GM18502 (cell line): Measurements from ENCODE around the gene ZNF132.
"Not testable (repeated sequence)": the region's sequence is repeated elsewhere in the genome, so short reads cannot be mapped to it uniquely, and the experiment has no call there.

ENCODE experiments used
- ATAC-seq: cut with Tn5 transposase; IDR thresholded peaks from one replicate; pipeline ENCODE4 v1.9.1; 2021; ENCODE audit warnings: mild to moderate bottlenecking; ENCODE audit not compliant: unreplicated experiment, poor library complexity

ZNF132 gene

GRCh38 chr19:58439576-58440554 is at the start of gene ZNF132:
TSS of gene ZNF132 (minus strand) at chr19:58440153. CDS start at chr19:58439821, 332 bp downstream.
- peak; percentile 95 for ATAC-seq

- ATAC-seq: not testable (repeated sequence)
Observed at GRCh38 chr19:58484349-58484748, 44.4 kb upstream of the ZNF132 start.

GRCh38 chr19:58483776-58484175 is 43.8 kb upstream of the ZNF132 start:
- ATAC-seq: no peak

- ATAC-seq: no peak
Observed at GRCh38 chr19:58482372-58482771, 42.4 kb upstream of the ZNF132 start.

GRCh38 chr19:58480831-58481230 is 40.9 kb upstream of the ZNF132 start:
- no peak for ATAC-seq

GRCh38 chr19:58480481-58480830 is 40.5 kb upstream of the ZNF132 start:
- no peak for ATAC-seq

- no peak for ATAC-seq
Observed at GRCh38 chr19:58479736-58480480, 40.0 kb upstream of the ZNF132 start.

GRCh38 chr19:58479303-58479702 is 39.4 kb upstream of the ZNF132 start:
- no peak for ATAC-seq

- ATAC-seq: no peak
Observed at GRCh38 chr19:58477871-58478270, 37.9 kb upstream of the ZNF132 start.

GRCh38 chr19:58477130-58477529 is 37.2 kb upstream of the ZNF132 start:
- no peak for ATAC-seq

- ATAC-seq: no peak
Observed at GRCh38 chr19:58476498-58477015, 36.6 kb upstream of the ZNF132 start.

GRCh38 chr19:58475714-58476497 is 36.0 kb upstream of the ZNF132 start, which contains the start of gene ZNF446:
TSS of gene ZNF446 (plus strand) at chr19:58476352. CDS start at chr19:58477219, 867 bp downstream.
- ATAC-seq: peak; percentile 78

- peak; percentile 11 for ATAC-seq
Observed at GRCh38 chr19:58474997-58475713, 35.2 kb upstream of the ZNF132 start.

- ATAC-seq: no peak
Observed at GRCh38 chr19:58474291-58474996, 34.5 kb upstream of the ZNF132 start.

- no peak for ATAC-seq
Observed at GRCh38 chr19:58473775-58474174, 33.8 kb upstream of the ZNF132 start.

GRCh38 chr19:58471736-58472135 is 31.8 kb upstream of the ZNF132 start:
- ATAC-seq: no peak

- not testable (repeated sequence) for ATAC-seq
Observed at GRCh38 chr19:58470837-58471543, 31.0 kb upstream of the ZNF132 start.
